Measurements from ENCODE around the gene ABHD17A. TPM values are rescaled to one million over a fixed set of nuclear protein-coding genes. Genes with fewer than 3 reads are reported as not detected.

The ABHD17A gene
- total and polyA plus RNA-seq, 2 of the 8 experiments (the other 6 are each of a cell fraction or from before 2014, with no cell fraction given): 41.2 to 87.4 TPM

DNA sequence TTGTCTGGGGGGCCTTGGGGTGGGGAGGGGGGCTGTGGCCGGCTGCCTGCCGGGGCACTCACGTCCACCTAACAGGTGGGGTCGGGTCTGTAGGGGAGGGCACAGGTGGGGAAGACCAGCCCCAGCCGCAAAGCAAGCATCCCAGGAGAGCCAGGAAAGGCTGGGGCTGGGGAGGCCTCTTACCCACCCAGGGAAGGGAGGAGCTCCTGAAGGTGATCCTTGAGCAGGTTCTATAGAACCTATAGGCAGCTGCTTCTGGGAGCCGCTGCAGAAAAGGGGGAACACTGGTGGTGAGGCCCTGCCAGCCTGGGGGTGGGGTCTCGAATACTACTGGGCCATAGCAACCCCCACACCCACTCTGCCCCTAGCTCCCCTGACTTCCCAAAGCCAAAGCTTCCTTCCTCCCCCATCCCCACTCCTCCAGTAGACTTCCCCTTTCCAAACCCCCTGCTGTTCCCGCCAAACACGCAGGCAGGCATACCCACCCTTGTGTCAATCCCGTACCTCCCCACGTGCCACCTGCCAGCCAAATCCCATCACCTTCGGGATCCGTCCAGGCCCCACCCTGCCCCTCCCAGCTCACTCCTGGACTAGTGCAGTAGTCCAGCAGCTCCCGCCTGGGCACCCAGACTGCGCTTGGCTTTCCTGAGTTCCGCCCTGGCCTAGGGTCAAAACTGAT, 27.5 kb downstream of the ABHD17A start (continued):
- TF ChIP-seq, protein P1, sequence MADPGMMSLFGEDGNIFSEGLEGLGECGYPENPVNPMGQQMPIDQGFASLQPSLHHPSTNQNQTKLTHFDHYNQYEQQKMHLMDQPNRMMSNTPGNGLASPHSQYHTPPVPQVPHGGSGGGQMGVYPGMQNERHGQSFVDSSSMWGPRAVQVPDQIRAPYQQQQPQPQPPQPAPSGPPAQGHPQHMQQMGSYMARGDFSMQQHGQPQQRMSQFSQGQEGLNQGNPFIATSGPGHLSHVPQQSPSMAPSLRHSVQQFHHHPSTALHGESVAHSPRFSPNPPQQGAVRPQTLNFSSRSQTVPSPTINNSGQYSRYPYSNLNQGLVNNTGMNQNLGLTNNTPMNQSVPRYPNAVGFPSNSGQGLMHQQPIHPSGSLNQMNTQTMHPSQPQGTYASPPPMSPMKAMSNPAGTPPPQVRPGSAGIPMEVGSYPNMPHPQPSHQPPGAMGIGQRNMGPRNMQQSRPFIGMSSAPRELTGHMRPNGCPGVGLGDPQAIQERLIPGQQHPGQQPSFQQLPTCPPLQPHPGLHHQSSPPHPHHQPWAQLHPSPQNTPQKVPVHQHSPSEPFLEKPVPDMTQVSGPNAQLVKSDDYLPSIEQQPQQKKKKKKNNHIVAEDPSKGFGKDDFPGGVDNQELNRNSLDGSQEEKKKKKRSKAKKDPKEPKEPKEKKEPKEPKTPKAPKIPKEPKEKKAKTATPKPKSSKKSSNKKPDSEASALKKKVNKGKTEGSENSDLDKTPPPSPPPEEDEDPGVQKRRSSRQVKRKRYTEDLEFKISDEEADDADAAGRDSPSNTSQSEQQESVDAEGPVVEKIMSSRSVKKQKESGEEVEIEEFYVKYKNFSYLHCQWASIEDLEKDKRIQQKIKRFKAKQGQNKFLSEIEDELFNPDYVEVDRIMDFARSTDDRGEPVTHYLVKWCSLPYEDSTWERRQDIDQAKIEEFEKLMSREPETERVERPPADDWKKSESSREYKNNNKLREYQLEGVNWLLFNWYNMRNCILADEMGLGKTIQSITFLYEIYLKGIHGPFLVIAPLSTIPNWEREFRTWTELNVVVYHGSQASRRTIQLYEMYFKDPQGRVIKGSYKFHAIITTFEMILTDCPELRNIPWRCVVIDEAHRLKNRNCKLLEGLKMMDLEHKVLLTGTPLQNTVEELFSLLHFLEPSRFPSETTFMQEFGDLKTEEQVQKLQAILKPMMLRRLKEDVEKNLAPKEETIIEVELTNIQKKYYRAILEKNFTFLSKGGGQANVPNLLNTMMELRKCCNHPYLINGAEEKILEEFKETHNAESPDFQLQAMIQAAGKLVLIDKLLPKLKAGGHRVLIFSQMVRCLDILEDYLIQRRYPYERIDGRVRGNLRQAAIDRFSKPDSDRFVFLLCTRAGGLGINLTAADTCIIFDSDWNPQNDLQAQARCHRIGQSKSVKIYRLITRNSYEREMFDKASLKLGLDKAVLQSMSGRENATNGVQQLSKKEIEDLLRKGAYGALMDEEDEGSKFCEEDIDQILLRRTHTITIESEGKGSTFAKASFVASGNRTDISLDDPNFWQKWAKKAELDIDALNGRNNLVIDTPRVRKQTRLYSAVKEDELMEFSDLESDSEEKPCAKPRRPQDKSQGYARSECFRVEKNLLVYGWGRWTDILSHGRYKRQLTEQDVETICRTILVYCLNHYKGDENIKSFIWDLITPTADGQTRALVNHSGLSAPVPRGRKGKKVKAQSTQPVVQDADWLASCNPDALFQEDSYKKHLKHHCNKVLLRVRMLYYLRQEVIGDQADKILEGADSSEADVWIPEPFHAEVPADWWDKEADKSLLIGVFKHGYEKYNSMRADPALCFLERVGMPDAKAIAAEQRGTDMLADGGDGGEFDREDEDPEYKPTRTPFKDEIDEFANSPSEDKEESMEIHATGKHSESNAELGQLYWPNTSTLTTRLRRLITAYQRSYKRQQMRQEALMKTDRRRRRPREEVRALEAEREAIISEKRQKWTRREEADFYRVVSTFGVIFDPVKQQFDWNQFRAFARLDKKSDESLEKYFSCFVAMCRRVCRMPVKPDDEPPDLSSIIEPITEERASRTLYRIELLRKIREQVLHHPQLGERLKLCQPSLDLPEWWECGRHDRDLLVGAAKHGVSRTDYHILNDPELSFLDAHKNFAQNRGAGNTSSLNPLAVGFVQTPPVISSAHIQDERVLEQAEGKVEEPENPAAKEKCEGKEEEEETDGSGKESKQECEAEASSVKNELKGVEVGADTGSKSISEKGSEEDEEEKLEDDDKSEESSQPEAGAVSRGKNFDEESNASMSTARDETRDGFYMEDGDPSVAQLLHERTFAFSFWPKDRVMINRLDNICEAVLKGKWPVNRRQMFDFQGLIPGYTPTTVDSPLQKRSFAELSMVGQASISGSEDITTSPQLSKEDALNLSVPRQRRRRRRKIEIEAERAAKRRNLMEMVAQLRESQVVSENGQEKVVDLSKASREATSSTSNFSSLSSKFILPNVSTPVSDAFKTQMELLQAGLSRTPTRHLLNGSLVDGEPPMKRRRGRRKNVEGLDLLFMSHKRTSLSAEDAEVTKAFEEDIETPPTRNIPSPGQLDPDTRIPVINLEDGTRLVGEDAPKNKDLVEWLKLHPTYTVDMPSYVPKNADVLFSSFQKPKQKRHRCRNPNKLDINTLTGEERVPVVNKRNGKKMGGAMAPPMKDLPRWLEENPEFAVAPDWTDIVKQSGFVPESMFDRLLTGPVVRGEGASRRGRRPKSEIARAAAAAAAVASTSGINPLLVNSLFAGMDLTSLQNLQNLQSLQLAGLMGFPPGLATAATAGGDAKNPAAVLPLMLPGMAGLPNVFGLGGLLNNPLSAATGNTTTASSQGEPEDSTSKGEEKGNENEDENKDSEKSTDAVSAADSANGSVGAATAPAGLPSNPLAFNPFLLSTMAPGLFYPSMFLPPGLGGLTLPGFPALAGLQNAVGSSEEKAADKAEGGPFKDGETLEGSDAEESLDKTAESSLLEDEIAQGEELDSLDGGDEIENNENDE (IDR thresholded peaks at IDR 0.05; ENCODE audit: insufficient replicate concordance, low read length): no peak
- TF ChIP-seq GABPA (IDR thresholded peaks at IDR 0.05; ENCODE audit: borderline replicate concordance, insufficient read depth, low read length) (no peak), CHD1 (IDR thresholded peaks at IDR 0.05; ENCODE audit: low read depth, low read length) (no peak), SP2 (IDR thresholded peaks at IDR 0.05; ENCODE audit: low read length) (no peak)
